ENCODE results near the gene DRC1. TPM values are rescaled to one million over a fixed set of nuclear protein-coding genes. Genes with fewer than 3 reads are reported as not detected.

DRC1 gene
- polyA plus RNA-seq, 1 of the 3 experiments (the other 2 are of a cell fraction): 0.18 TPM

GRCh38 chr2:26422947-26423629 lies 21.4 kb downstream of the DRC1 start:
- Histone ChIP-seq H3K9ac (no peak overlapping the region), H3F3A (replicated peaks; ENCODE audit: insufficient read depth) (no peaks in the 10 kb centered on the region), H3K79me2 (ENCODE audit: insufficient read depth) (no peaks in the 10 kb centered on the region), H3K9me3 (no peaks in the 10 kb centered on the region), H3K36me3 (replicated peaks in 1 of 2; ENCODE audit: control insufficient read depth in 1 of 2, insufficient read depth in 2 of 2, low read length in 1 of 2) (no peaks in the 10 kb centered on the region), H3K4me2 (no peak overlapping the region), H3K9me2 (no peaks in the 10 kb centered on the region), H3K27me3 (ENCODE audit: insufficient read depth) (no peaks in the 10 kb centered on the region), H3K4me1 (ENCODE audit: control insufficient read depth in 1 of 2, insufficient read depth in 2 of 2, low read depth in 1 of 2, low read length in 1 of 2) (no peaks in the 10 kb centered on the region), H4K20me1 (ENCODE audit: insufficient read depth) (no peaks in the 10 kb centered on the region), H3K27ac (ENCODE audit: low read depth in 2 of 2, low read length in 1 of 2) (no peak overlapping the region), H3K4me3 (ENCODE audit: low read depth in 2 of 2, low read length in 1 of 2) (no peak overlapping the region), H2AFZ (ENCODE audit: low read depth) (no peak overlapping the region)
- no peak for TF ChIP-seq YY1 (IDR thresholded peaks at IDR 0.05; ENCODE audit: low read depth)
- no peak for TF ChIP-seq FOXJ3 (CRISPR knock-in tag; IDR thresholded peaks at IDR 0.05)
- TF ChIP-seq FOSL2 (IDR thresholded peaks at IDR 0.05; ENCODE audit: borderline replicate concordance, low read depth): no peak
- no peak for TF ChIP-seq ELF1 (IDR thresholded peaks at IDR 0.05)
- TF ChIP-seq USF2 (IDR thresholded peaks at IDR 0.05; ENCODE audit: borderline replicate concordance, low read depth, low read length): no peak
- TF ChIP-seq, protein P1, sequence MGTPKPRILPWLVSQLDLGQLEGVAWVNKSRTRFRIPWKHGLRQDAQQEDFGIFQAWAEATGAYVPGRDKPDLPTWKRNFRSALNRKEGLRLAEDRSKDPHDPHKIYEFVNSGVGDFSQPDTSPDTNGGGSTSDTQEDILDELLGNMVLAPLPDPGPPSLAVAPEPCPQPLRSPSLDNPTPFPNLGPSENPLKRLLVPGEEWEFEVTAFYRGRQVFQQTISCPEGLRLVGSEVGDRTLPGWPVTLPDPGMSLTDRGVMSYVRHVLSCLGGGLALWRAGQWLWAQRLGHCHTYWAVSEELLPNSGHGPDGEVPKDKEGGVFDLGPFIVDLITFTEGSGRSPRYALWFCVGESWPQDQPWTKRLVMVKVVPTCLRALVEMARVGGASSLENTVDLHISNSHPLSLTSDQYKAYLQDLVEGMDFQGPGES (IDR thresholded peaks at IDR 0.05; ENCODE audit: low read depth, low read length): no peak
- TF ChIP-seq, protein P2, sequence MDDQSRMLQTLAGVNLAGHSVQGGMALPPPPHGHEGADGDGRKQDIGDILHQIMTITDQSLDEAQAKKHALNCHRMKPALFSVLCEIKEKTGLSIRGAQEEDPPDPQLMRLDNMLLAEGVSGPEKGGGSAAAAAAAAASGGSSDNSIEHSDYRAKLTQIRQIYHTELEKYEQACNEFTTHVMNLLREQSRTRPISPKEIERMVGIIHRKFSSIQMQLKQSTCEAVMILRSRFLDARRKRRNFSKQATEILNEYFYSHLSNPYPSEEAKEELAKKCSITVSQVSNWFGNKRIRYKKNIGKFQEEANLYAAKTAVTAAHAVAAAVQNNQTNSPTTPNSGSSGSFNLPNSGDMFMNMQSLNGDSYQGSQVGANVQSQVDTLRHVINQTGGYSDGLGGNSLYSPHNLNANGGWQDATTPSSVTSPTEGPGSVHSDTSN (IDR thresholded peaks at IDR 0.05): no peak
- TF ChIP-seq, protein P3, sequence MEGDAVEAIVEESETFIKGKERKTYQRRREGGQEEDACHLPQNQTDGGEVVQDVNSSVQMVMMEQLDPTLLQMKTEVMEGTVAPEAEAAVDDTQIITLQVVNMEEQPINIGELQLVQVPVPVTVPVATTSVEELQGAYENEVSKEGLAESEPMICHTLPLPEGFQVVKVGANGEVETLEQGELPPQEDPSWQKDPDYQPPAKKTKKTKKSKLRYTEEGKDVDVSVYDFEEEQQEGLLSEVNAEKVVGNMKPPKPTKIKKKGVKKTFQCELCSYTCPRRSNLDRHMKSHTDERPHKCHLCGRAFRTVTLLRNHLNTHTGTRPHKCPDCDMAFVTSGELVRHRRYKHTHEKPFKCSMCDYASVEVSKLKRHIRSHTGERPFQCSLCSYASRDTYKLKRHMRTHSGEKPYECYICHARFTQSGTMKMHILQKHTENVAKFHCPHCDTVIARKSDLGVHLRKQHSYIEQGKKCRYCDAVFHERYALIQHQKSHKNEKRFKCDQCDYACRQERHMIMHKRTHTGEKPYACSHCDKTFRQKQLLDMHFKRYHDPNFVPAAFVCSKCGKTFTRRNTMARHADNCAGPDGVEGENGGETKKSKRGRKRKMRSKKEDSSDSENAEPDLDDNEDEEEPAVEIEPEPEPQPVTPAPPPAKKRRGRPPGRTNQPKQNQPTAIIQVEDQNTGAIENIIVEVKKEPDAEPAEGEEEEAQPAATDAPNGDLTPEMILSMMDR (IDR thresholded peaks at IDR 0.05): no peak
- no peak for TF ChIP-seq NRF1 (IDR thresholded peaks at IDR 0.05; ENCODE audit: low read depth, low read length)
- TF ChIP-seq GABPA (IDR thresholded peaks at IDR 0.05; ENCODE audit: low read depth): no peak
- TF ChIP-seq RXRA (IDR thresholded peaks at IDR 0.05; ENCODE audit: borderline replicate concordance, low read depth): no peak
- TF ChIP-seq TAF1 (IDR thresholded peaks at IDR 0.05; ENCODE audit: borderline replicate concordance, low read depth, low read length): no peak
- TF ChIP-seq, protein P4, sequence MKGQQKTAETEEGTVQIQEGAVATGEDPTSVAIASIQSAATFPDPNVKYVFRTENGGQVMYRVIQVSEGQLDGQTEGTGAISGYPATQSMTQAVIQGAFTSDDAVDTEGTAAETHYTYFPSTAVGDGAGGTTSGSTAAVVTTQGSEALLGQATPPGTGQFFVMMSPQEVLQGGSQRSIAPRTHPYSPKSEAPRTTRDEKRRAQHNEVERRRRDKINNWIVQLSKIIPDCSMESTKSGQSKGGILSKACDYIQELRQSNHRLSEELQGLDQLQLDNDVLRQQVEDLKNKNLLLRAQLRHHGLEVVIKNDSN (IDR thresholded peaks at IDR 0.05; ENCODE audit: borderline replicate concordance, low read depth): no peak
- no peak for TF ChIP-seq JUND (IDR thresholded peaks at IDR 0.05)
- no peak for TF ChIP-seq SMC3 (IDR thresholded peaks at IDR 0.05; ENCODE audit: low read depth, low read length)
- TF ChIP-seq RFX5 (IDR thresholded peaks at IDR 0.05; ENCODE audit: low read length): no peak
- TF ChIP-seq, protein P5, sequence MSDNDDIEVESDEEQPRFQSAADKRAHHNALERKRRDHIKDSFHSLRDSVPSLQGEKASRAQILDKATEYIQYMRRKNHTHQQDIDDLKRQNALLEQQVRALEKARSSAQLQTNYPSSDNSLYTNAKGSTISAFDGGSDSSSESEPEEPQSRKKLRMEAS (IDR thresholded peaks at IDR 0.05; ENCODE audit: low read depth): no peak
- TF ChIP-seq ZBTB33 (IDR thresholded peaks at IDR 0.05; ENCODE audit: borderline replicate concordance, low read depth): no peak
- WGBS (ENCODE audit: low lambda C conversion rate): 59% methylated on average over 9 of the region's 9 CpGs
- POLR2A ChIA-PET: interaction anchor here (0.8 kb wide), 1 partner anchor 1004 kb away, joined by 3 read pairs; no protein-coding TSS in a partner anchor
- CTCF ChIA-PET: interaction anchor here (0.8 to 2.0 kb wide), 3 partner anchors 28 to 92 kb away, joined by 3 to 6 read pairs (median 5); no protein-coding TSS in a partner anchor
- DNase-seq: no peak

All from SK-N-SH (cell line).